HCT116 (cell line): ENCODE results near the gene ACTG2. TPM values are rescaled to one million over a fixed set of nuclear protein-coding genes. Genes with fewer than 3 reads are reported as not detected.

ENCODE experiments used
- ATAC-seq: fragments of 200-7000 bp; cut with Tn5 transposase; 2 replicates; pipeline ENCODE4 v1.9.1; 2020; ENCODE audit warnings: mild to moderate bottlenecking, moderate library complexity
- BruUV-seq: library from RNA; stranded (reverse); fragments of 400-500 nt; replicated peaks from 2 replicates; lab custom pipeline; 2021; lab: Mats Ljungman, UMichigan
- CTCF ChIA-PET: fragments of 300-600 bp; sonication (Branson Sonifier 250); formaldehyde crosslinking; loops from one replicate; lab custom pipeline; 2021; ENCODE audit warnings: antibody characterized with exemption; lab: Charles Lee
- POLR2A ChIA-PET: fragments of 300-600, 350-600 bp; sonication (Branson Sonifier 250); formaldehyde crosslinking; loops from one replicate; lab custom pipeline; 2021; ENCODE audit warnings: antibody characterized with exemption; lab: Charles Lee
- RAD21 ChIA-PET, 2 experiments: fragments of 300-600 bp; sonication (Branson Sonifier 250); formaldehyde crosslinking; loops; one replicate each; lab custom pipeline; 2023; ENCODE audit warnings: low total read pairs in 2 of 2; ENCODE audit not compliant: uncharacterized antibody in 2 of 2, unreplicated experiment in 2 of 2, low non-redundant PET in 1 of 2; lab: Charles Lee
- DNase-seq: peaks from one replicate; pipeline ENCODE4 v3.0.0-alpha.2; 2010; ENCODE audit warnings: low read depth, low spot score
- H2AFZ ChIP-seq: fragments of 200-600 bp; shearing (Covaris generic), sonication (generic); 2 replicates; pipeline ENCODE4 v1.6.1; 2017; ENCODE audit warnings: low read depth, mixed run types, mixed read lengths, antibody characterized with exemption, low read length; ENCODE audit not compliant: poor library complexity, severe bottlenecking
- H3K27ac ChIP-seq: 2 replicates; pipeline ENCODE4 v1.5.1; 2012; ENCODE audit warnings: low read depth, low read length
- H3K27me3 ChIP-seq: fragments of 200-600 bp; sonication (generic); 2 replicates; pipeline ENCODE4 v1.6.1; 2016; ENCODE audit warnings: mixed run types, low read length, mixed read lengths; ENCODE audit not compliant: insufficient read depth
- H3K36me3 ChIP-seq, 2 experiments: fragments of 200-500 bp in 1 of 2; fragments of 200-600 bp in 1 of 2; sonication (Bioruptor generic) in 1 of 2; sonication (generic) in 1 of 2; 2 replicates each; pipeline versions ENCODE4 v1.5.1 to v1.6.1; 2014 to 2016; ENCODE audit warnings: low read length in 2 of 2, inconsistent platforms in 1 of 2, mixed read lengths in 1 of 2, mixed run types in 1 of 2; ENCODE audit not compliant: insufficient read depth in 2 of 2, control insufficient read depth in 1 of 2
- H3K4me1 ChIP-seq, 2 experiments: fragments of 200-600 bp in 1 of 2; sonication (generic) in 1 of 2; 2 replicates each; pipeline versions ENCODE4 v1.5.1 to v1.6.1; 2012 to 2017; ENCODE audit warnings: low read length in 2 of 2, inconsistent platforms in 1 of 2, mild to moderate bottlenecking in 1 of 2, mixed read lengths in 1 of 2, mixed run types in 1 of 2, moderate library complexity in 1 of 2; ENCODE audit not compliant: insufficient read depth in 2 of 2, control insufficient read depth in 1 of 2
- H3K4me2 ChIP-seq: fragments of 200-600 bp; sonication (generic); 2 replicates; pipeline ENCODE4 v1.6.1; 2017; ENCODE audit warnings: mixed run types, low read length, mixed read lengths
- H3K4me3 ChIP-seq, 2 experiments: fragments of 200-600 bp in 1 of 2; sonication (generic) in 1 of 2; replicated peaks in 1 of 2; 2 replicates each; pipeline ENCODE4 v1.5.1; 2011 to 2016; ENCODE audit warnings: low read length in 2 of 2, control low read depth in 1 of 2, low read depth in 1 of 2, mild to moderate bottlenecking in 1 of 2, mixed read lengths in 1 of 2, mixed run types in 1 of 2
- H3K79me2 ChIP-seq: fragments of 200-600 bp; sonication (generic); 2 replicates; pipeline ENCODE4 v1.6.1; 2017; ENCODE audit warnings: mild to moderate bottlenecking, mixed run types, low read length, moderate library complexity, mixed read lengths; ENCODE audit not compliant: insufficient read depth
- H3K9ac ChIP-seq: fragments of 200-600 bp; sonication (generic); 2 replicates; pipeline ENCODE4 v1.6.1; 2016; ENCODE audit warnings: low read length, mixed read lengths
- H3K9me2 ChIP-seq: fragments of 200-600 bp; sonication (generic), shearing (Covaris generic); 2 replicates; pipeline ENCODE4 v1.6.1; 2017; ENCODE audit warnings: mixed run types, mild to moderate bottlenecking, moderate library complexity; ENCODE audit not compliant: insufficient read depth
- H3K9me3 ChIP-seq, 2 experiments: fragments of 200-500 bp in 1 of 2; fragments of 200-600 bp in 1 of 2; sonication (Bioruptor generic) in 1 of 2; sonication (generic) in 1 of 2; 2 replicates each; pipeline ENCODE4 v1.6.1; 2014 to 2017; ENCODE audit warnings: low read length in 2 of 2, mixed read lengths in 2 of 2, inconsistent platforms in 1 of 2, low read depth in 1 of 2, mild to moderate bottlenecking in 1 of 2, mixed run types in 1 of 2, moderate library complexity in 1 of 2; ENCODE audit not compliant: control insufficient read depth in 1 of 2, insufficient read depth in 1 of 2
- H4K20me1 ChIP-seq: fragments of 200-600 bp; sonication (generic), shearing (Covaris generic); 2 replicates; pipeline ENCODE4 v1.6.1; 2017; ENCODE audit warnings: mixed run types, mild to moderate bottlenecking, moderate library complexity; ENCODE audit not compliant: insufficient read depth
- CEBPB ChIP-seq: IDR thresholded peaks from 2 replicates; pipeline ENCODE4 v1.6.1; 2012; ENCODE audit warnings: low read depth
- EZH2phosphoT487 ChIP-seq: fragments of 200-600 bp; IDR thresholded peaks from 2 replicates; pipeline ENCODE4 v1.6.1; 2018; ENCODE audit warnings: antibody characterized with exemption, borderline replicate concordance
- FOSL1 ChIP-seq: IDR thresholded peaks from 2 replicates; pipeline ENCODE4 v1.6.1; 2012; ENCODE audit warnings: low read depth
- JUND ChIP-seq: IDR thresholded peaks from 2 replicates; pipeline ENCODE4 v1.6.1; 2012
- POLR2A ChIP-seq: IDR thresholded peaks from 2 replicates; pipeline ENCODE4 v1.7.0; 2011; ENCODE audit warnings: borderline replicate concordance; ENCODE audit not compliant: insufficient read depth, insufficient read length; ENCODE audit errors: extremely low read depth
- POLR2AphosphoS5 ChIP-seq: IDR thresholded peaks from 2 replicates; pipeline ENCODE4 v1.6.1; 2011; ENCODE audit warnings: mild to moderate bottlenecking, low read depth, low read length, moderate library complexity
- SP1 ChIP-seq: IDR thresholded peaks from 2 replicates; pipeline ENCODE4 v1.6.1; 2012; ENCODE audit warnings: low read depth
- SRF ChIP-seq: IDR thresholded peaks from 2 replicates; pipeline ENCODE4 v1.6.1; 2012; ENCODE audit warnings: low read depth
- TCF7L2 ChIP-seq: IDR thresholded peaks from 2 replicates; pipeline ENCODE4 v1.7.0; 2011; ENCODE audit warnings: borderline replicate concordance, inconsistent platforms; ENCODE audit not compliant: insufficient read depth, insufficient read length; ENCODE audit errors: extremely low read depth
- YY1 ChIP-seq: IDR thresholded peaks from 2 replicates; pipeline ENCODE4 v1.6.1; 2011; ENCODE audit warnings: low read length, low read depth, moderate library complexity, mild to moderate bottlenecking; ENCODE audit not compliant: insufficient replicate concordance; ENCODE audit errors: extremely low read depth
- intact Hi-C: fragments of 100-400 bp; cut with micrococcal nuclease; formaldehyde crosslinking; loops from 2 replicates; pipeline ENCODE4 v1.10.0; 2022
- total RNA-seq: library from RNA; stranded (reverse); gene quantifications from one replicate; pipeline ENCODE4 v1.2.1, GENCODE V29; 2021; ENCODE audit not compliant: unreplicated experiment
- TF ChIP-seq, protein P1 (sequence below): IDR thresholded peaks from 2 replicates; pipeline ENCODE4 v1.6.1; 2011; ENCODE audit warnings: mild to moderate bottlenecking, low read length, moderate library complexity; ENCODE audit not compliant: insufficient replicate concordance; ENCODE audit errors: extremely low read depth
- TF ChIP-seq, protein P2 (sequence below): IDR thresholded peaks from 2 replicates; pipeline ENCODE4 v1.6.1; 2012
- TF ChIP-seq, protein P3 (sequence below): IDR thresholded peaks from 2 replicates; pipeline ENCODE4 v1.6.1; 2012; ENCODE audit warnings: low read depth

The ACTG2 gene
- total RNA-seq, 1 experiment from 2014 or later, result 0.89 TPM

DNA sequence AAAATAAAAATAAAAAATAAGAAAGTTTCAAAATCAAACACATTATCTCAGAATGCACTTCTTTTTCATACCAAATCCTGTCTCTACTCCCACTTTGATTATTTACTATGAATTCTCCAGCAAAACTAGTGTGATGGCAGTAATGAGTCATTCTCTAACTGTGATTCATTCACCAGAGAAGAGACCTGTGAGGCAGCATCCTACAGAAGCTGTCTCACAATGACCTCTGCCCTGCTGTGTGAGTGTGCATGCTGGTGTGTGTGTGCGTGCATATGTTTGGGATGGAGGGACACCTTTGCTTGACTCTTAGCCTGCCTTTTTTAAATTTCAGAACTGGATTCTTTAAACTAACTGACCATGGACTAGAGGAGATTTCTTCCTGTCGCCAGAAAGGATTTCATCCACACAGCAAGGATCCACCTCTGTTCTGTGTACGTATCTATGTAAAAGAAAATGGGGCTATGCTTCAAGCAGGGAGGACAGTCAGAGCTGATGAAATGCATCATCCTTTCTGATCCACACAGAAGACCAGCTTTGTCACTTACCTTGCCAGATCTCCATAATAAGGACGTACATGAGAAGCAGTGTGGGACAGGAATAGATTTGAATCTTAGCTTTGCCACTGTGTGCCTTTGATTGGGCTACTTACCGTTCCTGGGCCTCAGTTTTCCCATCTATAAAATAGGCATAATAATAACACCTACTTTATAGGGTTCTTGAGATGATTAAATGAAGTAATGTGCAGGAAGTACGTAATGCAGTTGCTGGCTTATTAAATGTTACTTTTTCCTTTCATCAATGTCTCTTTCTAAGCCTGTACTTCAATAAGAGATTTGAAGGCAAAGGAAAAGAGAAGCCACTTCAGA is 32.9 kb upstream of the ACTG2 start:
- Histone ChIP-seq H3K27me3 (no peaks in the 10 kb centered on the region), H3K27ac (no peak overlapping the region), H3K9ac (no peak overlapping the region), H3K4me2 (peak overlapping the region; percentile 18; the same call in 1 of the 2 replicates), H3K4me3 (no peak overlapping the region), H4K20me1 (no peaks in the 10 kb centered on the region), H3K79me2 (no peaks in the 10 kb centered on the region), H3K4me1 (peaks cover 0 to 16% of the 10 kb centered on the region in 2 experiments; a peak in 2 of 4 replicates), H3K36me3 (peaks cover 15 to 34% of the 10 kb centered on the region in 2 experiments), H3K9me2 (no peaks in the 10 kb centered on the region)
- ChIA-PET CTCF (no interaction called here), POLR2A (no interaction called here), RAD21 (no interaction called here)
- peak; percentile 85 for ATAC-seq
- no TSS peak for BruUV-seq
- peak; percentile 37 for DNase-seq
- intact Hi-C loops, result no loop called here
- no peak for TF ChIP-seq EZH2phosphoT487
- no peak for TF ChIP-seq YY1
- TF ChIP-seq FOSL1, result peak; percentile 80
- TF ChIP-seq JUND, result peak; percentile 70
- TF ChIP-seq CEBPB, result no peak
- 0 out of 2 replicates have a peak, but pooled peaks have one; percentile 15 for TF ChIP-seq SP1
- TF ChIP-seq, all 23 proteins: peak for 3
- no peak overlapping the region for H2AFZ ChIP-seq
- no peaks in the 10 kb centered on the region for H3K9me3 ChIP-seq

DNA sequence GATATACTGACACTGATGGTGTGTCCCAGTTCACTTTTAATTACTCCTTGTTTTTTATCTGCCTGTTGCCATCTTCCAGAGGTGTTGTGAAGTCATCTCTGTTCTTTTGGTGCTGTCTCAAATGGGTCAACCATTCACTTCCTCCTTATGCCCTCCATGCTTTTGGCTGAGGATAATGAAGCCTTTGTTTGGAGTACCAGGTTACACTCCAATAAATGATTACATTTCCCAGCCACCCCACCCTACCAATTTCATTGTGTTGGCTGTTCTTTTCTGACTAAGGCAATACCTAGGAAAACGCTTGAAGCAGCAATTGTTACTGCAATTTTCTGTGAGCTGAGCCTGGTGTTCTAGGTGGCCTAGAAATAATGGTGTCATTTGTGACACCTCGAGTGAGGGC is 29.8 kb upstream of the ACTG2 start:
- Histone ChIP-seq H3K36me3 (peaks cover 15 to 23% of the 10 kb centered on the region in 2 experiments; a peak in 3 of 4 replicates), H2AFZ (no peak overlapping the region), H4K20me1 (no peaks in the 10 kb centered on the region), H3K9me3 (no peaks in the 10 kb centered on the region), H3K9me2 (no peaks in the 10 kb centered on the region), H3K4me1 (peaks cover 0 to 11% of the 10 kb centered on the region in 2 experiments; a peak in 2 of 4 replicates), H3K9ac (no peak overlapping the region), H3K27me3 (no peaks in the 10 kb centered on the region), H3K79me2 (no peaks in the 10 kb centered on the region), H3K4me3 (no peak overlapping the region), H3K27ac (no peak overlapping the region), H3K4me2 (no peak overlapping the region)
- DNase-seq (no peak), ATAC-seq (no peak)
- BruUV-seq, result no TSS peak
- ChIA-PET CTCF (no interaction called here), RAD21 (no interaction called here), POLR2A (no interaction called here)
- intact Hi-C loops, result no loop called here
- TF ChIP-seq, protein P1, sequence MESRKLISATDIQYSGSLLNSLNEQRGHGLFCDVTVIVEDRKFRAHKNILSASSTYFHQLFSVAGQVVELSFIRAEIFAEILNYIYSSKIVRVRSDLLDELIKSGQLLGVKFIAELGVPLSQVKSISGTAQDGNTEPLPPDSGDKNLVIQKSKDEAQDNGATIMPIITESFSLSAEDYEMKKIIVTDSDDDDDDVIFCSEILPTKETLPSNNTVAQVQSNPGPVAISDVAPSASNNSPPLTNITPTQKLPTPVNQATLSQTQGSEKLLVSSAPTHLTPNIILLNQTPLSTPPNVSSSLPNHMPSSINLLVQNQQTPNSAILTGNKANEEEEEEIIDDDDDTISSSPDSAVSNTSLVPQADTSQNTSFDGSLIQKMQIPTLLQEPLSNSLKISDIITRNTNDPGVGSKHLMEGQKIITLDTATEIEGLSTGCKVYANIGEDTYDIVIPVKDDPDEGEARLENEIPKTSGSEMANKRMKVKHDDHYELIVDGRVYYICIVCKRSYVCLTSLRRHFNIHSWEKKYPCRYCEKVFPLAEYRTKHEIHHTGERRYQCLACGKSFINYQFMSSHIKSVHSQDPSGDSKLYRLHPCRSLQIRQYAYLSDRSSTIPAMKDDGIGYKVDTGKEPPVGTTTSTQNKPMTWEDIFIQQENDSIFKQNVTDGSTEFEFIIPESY, result no peak
- TF ChIP-seq POLR2A (no peak), POLR2AphosphoS5 (no peak), TCF7L2 (no peak), SRF (no peak), FOSL1 (no peak), CEBPB (no peak), SP1 (no peak)
- TF ChIP-seq, protein P2, sequence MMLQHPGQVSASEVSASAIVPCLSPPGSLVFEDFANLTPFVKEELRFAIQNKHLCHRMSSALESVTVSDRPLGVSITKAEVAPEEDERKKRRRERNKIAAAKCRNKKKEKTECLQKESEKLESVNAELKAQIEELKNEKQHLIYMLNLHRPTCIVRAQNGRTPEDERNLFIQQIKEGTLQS, result no peak
- TF ChIP-seq, protein P3, sequence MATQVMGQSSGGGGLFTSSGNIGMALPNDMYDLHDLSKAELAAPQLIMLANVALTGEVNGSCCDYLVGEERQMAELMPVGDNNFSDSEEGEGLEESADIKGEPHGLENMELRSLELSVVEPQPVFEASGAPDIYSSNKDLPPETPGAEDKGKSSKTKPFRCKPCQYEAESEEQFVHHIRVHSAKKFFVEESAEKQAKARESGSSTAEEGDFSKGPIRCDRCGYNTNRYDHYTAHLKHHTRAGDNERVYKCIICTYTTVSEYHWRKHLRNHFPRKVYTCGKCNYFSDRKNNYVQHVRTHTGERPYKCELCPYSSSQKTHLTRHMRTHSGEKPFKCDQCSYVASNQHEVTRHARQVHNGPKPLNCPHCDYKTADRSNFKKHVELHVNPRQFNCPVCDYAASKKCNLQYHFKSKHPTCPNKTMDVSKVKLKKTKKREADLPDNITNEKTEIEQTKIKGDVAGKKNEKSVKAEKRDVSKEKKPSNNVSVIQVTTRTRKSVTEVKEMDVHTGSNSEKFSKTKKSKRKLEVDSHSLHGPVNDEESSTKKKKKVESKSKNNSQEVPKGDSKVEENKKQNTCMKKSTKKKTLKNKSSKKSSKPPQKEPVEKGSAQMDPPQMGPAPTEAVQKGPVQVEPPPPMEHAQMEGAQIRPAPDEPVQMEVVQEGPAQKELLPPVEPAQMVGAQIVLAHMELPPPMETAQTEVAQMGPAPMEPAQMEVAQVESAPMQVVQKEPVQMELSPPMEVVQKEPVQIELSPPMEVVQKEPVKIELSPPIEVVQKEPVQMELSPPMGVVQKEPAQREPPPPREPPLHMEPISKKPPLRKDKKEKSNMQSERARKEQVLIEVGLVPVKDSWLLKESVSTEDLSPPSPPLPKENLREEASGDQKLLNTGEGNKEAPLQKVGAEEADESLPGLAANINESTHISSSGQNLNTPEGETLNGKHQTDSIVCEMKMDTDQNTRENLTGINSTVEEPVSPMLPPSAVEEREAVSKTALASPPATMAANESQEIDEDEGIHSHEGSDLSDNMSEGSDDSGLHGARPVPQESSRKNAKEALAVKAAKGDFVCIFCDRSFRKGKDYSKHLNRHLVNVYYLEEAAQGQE, result no peak
